ENCODE data around the gene S100A6. TPM values are rescaled to one million over a fixed set of nuclear protein-coding genes. Genes with fewer than 3 reads are reported as not detected.

The S100A6 gene
- total and polyA plus RNA-seq, 4 donors = 5.7 to 124 (median 28.7) TPM

- Histone ChIP-seq H3K27ac (ENCODE audit: low read depth in 1 of 2, low read length in 2 of 2) (no peak overlapping the region), H3K4me1 (ENCODE audit: control insufficient read depth in 4 of 4, insufficient read depth in 4 of 4, low read length in 3 of 4) (no peaks in the 10 kb centered on the region), H3K36me3 (ENCODE audit: control insufficient read depth in 4 of 4, insufficient read depth in 3 of 4, low read depth in 1 of 4, low read length in 3 of 4) (no peaks in the 10 kb centered on the region), H3K9me3 (ENCODE audit: control insufficient read depth in 4 of 4, low read length in 3 of 4) (no peaks in the 10 kb centered on the region), H3K9ac (ENCODE audit: low read depth in 1 of 2, low read length in 2 of 2) (no peak overlapping the region), H3K4me3 (ENCODE audit: low read depth in 1 of 3, low read length in 3 of 3) (no peak overlapping the region), H3K27me3 (ENCODE audit: control insufficient read depth in 4 of 4, insufficient read depth in 4 of 4, low read length in 3 of 4) (no peaks in the 10 kb centered on the region)
- TF ChIP-seq RAD21 (IDR thresholded peaks at IDR 0.05) = no peak
- no peak for TF ChIP-seq GABPA (IDR thresholded peaks at IDR 0.05 in 1 of 2, conservative IDR thresholded peaks at IDR 0.05 in 1 of 2)
- no peak for TF ChIP-seq NR2F2 (IDR thresholded peaks at IDR 0.05)
- WGBS = 89% methylated on average over 10 of the region's 10 CpGs
- no peak for DNase-seq (ENCODE audit: low spot score)
Measured at GRCh38 chr1:153560771-153561465, 25.1 kb upstream of the S100A6 start.

- no peak overlapping the region for H3K4me3 ChIP-seq (ENCODE audit: low read depth in 1 of 3, low read length in 3 of 3)
- no peaks in the 10 kb centered on the region for H3K36me3 ChIP-seq (ENCODE audit: control insufficient read depth in 4 of 4, insufficient read depth in 3 of 4, low read depth in 1 of 4, low read length in 3 of 4)
- H3K27ac ChIP-seq (ENCODE audit: low read depth in 1 of 2, low read length in 2 of 2) = no peak overlapping the region
- H3K4me1 ChIP-seq (ENCODE audit: control insufficient read depth in 4 of 4, insufficient read depth in 4 of 4, low read length in 3 of 4) = no peaks in the 10 kb centered on the region
- no peak for TF ChIP-seq HNF4A (conservative IDR thresholded peaks at IDR 0.05)
- TF ChIP-seq MAX (IDR thresholded peaks at IDR 0.05) = no peak
- TF ChIP-seq HNF4G (IDR thresholded peaks at IDR 0.05) = no peak
- no peak for TF ChIP-seq TAF1 (conservative IDR thresholded peaks at IDR 0.05)
- TF ChIP-seq RAD21 (IDR thresholded peaks at IDR 0.05) = no peak
- TF ChIP-seq YY1 (IDR thresholded peaks at IDR 0.05) = no peak
- TF ChIP-seq ZBTB33 (IDR thresholded peaks at IDR 0.05) = no peak
- no peak for TF ChIP-seq NR2F2 (IDR thresholded peaks at IDR 0.05)
- no peak for TF ChIP-seq FOXA2 (IDR thresholded peaks at IDR 0.05)
- TF ChIP-seq EGR1 (IDR thresholded peaks at IDR 0.05; ENCODE audit: low read depth in 2 of 2) = no peak
- no peak for TF ChIP-seq JUND (IDR thresholded peaks at IDR 0.05)
- TF ChIP-seq CTCF (IDR thresholded peaks at IDR 0.05; ENCODE audit: low read depth, low read length, missing input control) = no peak
- no peak for TF ChIP-seq RXRA (IDR thresholded peaks at IDR 0.05)
- TF ChIP-seq REST (IDR thresholded peaks at IDR 0.05) = no peak
- no peaks in the 10 kb centered on the region for H3K9me3 ChIP-seq (ENCODE audit: control insufficient read depth in 4 of 4, low read length in 3 of 4)
- 91% methylated on average over 2 of the region's 2 CpGs for WGBS
- no peak for DNase-seq (ENCODE audit: low spot score)
- no peaks in the 10 kb centered on the region for H3K27me3 ChIP-seq (ENCODE audit: control insufficient read depth in 4 of 4, insufficient read depth in 4 of 4, low read length in 3 of 4)
- H3K9ac ChIP-seq (ENCODE audit: low read depth in 1 of 2, low read length in 2 of 2) = no peak overlapping the region
Measured at GRCh38 chr1:153560241-153560640, 24.4 kb upstream of the S100A6 start.

Measured in liver (tissue), 9 donors.